Spinal cord (tissue), 10 donors: ENCODE measurements around the gene FMN1. TPM values are rescaled to one million over a fixed set of nuclear protein-coding genes. Genes with fewer than 3 reads are reported as not detected.
A peak's percentile ranks its signal among the peaks of the same experiment; 100 is the strongest.

Experiments
- DNase-seq, 6 donors: peaks; one replicate each; pipeline versions ENCODE4 v3.0.0 to v3.0.0-alpha.2; 2013 to 2015; ENCODE audit warnings: low spot score in 6 of 6, low read depth in 4 of 6
- H3K27ac ChIP-seq: one replicate; pipeline ENCODE4 v1.5.1; 2013; ENCODE audit warnings: low read depth, low read length, control low read depth
- H3K27me3 ChIP-seq: one replicate; pipeline ENCODE4 v1.6.1; 2013; ENCODE audit warnings: low read length; ENCODE audit not compliant: control insufficient read depth, insufficient read depth
- H3K36me3 ChIP-seq: one replicate; pipeline ENCODE4 v1.6.1; 2013; ENCODE audit warnings: low read length; ENCODE audit not compliant: control insufficient read depth, insufficient read depth
- H3K4me1 ChIP-seq: one replicate; pipeline ENCODE4 v1.6.1; 2013; ENCODE audit warnings: low read length; ENCODE audit not compliant: control insufficient read depth, insufficient read depth
- H3K4me3 ChIP-seq: one replicate; pipeline ENCODE4 v1.5.1; 2013; ENCODE audit warnings: low read depth, low read length, control low read depth
- H3K9me3 ChIP-seq: one replicate; pipeline ENCODE4 v1.6.1; 2013; ENCODE audit warnings: low read length; ENCODE audit not compliant: control insufficient read depth, insufficient read depth
- WGBS: methylation state at CpG from one replicate; pipeline ENCODE4 v1.1.5; 2013; ENCODE audit warnings: missing lambda C conversion rate; ENCODE audit not compliant: insufficient coverage; 5-methylcytosine and 5-hydroxymethylcytosine counted together
- polyA plus RNA-seq, 2 donors: library from polyadenylated mRNA; unstranded; fragments of 120-200 nt; gene quantifications; one replicate each; pipeline ENCODE4 v1.2.1, GENCODE V29; 2013; ENCODE audit not compliant: insufficient read length in 2 of 2
- total RNA-seq, 2 donors: library from RNA; depleted of rRNA in 1 of 2; stranded (reverse); fragments of 120-200 nt in 1 of 2; fragments of >200 nt in 1 of 2; gene quantifications; one replicate each; pipeline versions ENCODE4 v1.2.3 to v1.2.4, GENCODE V29; 2013 to 2014
- donor health status: healthy.

FMN1 gene
- total and polyA plus RNA-seq, 4 donors = 1.00 to 5.7 (median 2.8) TPM

DNA sequence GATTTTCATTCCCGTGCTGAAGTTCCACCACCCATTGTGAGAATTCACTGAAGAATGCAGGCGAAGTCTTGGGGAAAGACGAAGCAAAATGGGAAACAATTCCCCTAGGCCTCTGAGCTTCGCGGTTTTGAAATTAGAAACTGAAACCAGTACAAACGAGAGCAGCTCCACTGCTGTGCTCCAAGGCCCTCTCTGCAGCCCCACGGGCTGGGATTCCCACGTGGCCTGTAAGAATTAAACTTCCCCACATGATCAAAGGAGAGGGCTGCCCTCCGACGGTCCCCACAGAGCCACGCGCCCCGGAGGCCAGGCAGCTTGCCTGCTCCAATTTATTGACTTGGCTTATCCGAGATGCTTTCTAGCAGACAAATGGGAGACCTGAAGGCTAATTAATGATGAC lies 332.8 kb downstream of the FMN1 start:
- peak in 5 of 6 donors; percentile 19 to 80 (median 25) for DNase-seq
- Histone ChIP-seq H3K27ac (peak overlapping the region; percentile 45), H3K4me1 (peaks cover 6% of the 10 kb centered on the region), H3K27me3 (peaks cover 3% of the 10 kb centered on the region), H3K4me3 (peak overlapping the region; percentile 6), H3K36me3 (no peaks in the 10 kb centered on the region), H3K9me3 (no peaks in the 10 kb centered on the region)
- WGBS = 9% methylated on average over 13 of the region's 14 CpGs

DNA sequence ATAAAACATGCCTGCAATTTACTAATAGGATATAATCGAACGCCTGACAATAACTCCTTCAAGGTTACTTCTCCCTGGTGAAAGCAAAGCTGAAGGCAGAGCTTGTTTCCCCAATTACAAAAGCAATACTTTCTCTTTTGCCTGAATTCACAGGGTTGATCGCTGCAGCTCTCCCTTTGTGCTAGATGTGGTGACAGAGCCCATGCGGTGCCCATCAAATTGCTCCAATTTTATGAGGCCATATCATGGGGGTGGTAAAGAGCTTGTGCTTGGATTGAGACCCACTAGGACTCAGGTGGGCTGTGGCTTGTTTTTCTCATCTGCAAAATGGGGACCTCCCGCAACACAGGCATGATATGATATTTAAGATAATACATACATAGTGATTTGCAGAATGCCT lies 333.3 kb downstream of the FMN1 start:
- WGBS = no CpG with 5 or more reads among the region's 5 CpGs
- H3K9me3 ChIP-seq = no peaks in the 10 kb centered on the region
- peaks cover 3% of the 10 kb centered on the region for H3K27me3 ChIP-seq
- H3K36me3 ChIP-seq = no peaks in the 10 kb centered on the region
- H3K4me3 ChIP-seq = no peak overlapping the region
- H3K4me1 ChIP-seq = peaks cover 6% of the 10 kb centered on the region
- H3K27ac ChIP-seq = no peak overlapping the region
- DNase-seq = peak in 1 of 6 donors; percentile 65

- Histone ChIP-seq H3K4me3 (no peak overlapping the region), H3K4me1 (peaks cover 6% of the 10 kb centered on the region), H3K27ac (no peak overlapping the region), H3K36me3 (no peaks in the 10 kb centered on the region), H3K27me3 (peaks cover 3% of the 10 kb centered on the region), H3K9me3 (no peaks in the 10 kb centered on the region)
- 89% methylated on average over 1 of the region's 2 CpGs for WGBS
- no peak for DNase-seq
These were observed 334.5 kb downstream of the FMN1 start for GRCh38 chr15:32859996-32860395.

DNA sequence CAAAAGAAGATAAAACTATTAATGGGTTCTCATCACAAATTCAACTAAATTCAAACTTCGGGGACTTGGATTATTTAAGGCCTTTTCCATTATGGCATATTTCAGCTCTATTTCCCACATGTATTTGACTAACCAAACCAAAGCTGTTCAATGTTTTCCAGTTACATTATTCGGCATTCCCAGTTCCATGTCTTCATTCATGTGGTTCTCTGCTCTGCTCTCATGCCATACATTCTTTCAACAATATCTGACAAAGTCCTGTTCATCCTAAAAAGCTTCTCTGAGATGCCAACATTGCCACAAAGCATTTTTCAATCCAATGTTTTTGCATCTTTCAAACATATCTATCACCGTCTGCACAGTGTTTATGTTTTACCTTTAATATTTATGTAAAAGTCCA lies 335.3 kb downstream of the FMN1 start:
- Histone ChIP-seq H3K4me1 (peaks cover 6% of the 10 kb centered on the region), H3K27ac (no peak overlapping the region), H3K27me3 (peaks cover 3% of the 10 kb centered on the region), H3K9me3 (no peaks in the 10 kb centered on the region), H3K36me3 (no peaks in the 10 kb centered on the region), H3K4me3 (no peak overlapping the region)
- no peak for DNase-seq
- WGBS = 92% methylated on average over 2 of the region's 3 CpGs

GRCh38 chr15:32857732-32858131 lies 336.8 kb downstream of the FMN1 start:
- Histone ChIP-seq H3K27ac (no peak overlapping the region), H3K9me3 (no peaks in the 10 kb centered on the region), H3K4me3 (no peak overlapping the region), H3K4me1 (peaks cover 6% of the 10 kb centered on the region), H3K36me3 (no peaks in the 10 kb centered on the region), H3K27me3 (peaks cover 3% of the 10 kb centered on the region)
- 60% methylated on average over 1 of the region's 2 CpGs for WGBS
- DNase-seq = no peak

DNA sequence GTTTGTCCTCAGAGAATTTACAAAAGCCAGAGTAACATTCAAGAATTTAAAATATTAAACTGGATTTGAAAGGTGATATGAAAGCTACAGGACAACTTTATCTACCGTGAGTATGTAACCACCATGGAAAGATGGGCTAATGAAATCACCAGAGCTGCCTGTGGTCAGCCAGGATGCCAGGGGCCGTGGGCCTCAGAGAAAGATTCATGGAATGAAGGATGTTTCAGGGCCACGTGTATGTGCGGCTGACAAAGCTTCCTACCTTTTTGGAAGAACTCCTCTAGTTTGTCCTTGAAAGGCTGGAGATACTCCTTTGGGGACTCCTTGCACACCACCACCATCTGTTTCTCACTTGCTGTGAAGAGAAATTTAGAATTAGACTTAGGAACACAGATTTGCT lies 337.8 kb downstream of the FMN1 start:
- no peak for DNase-seq
- Histone ChIP-seq H3K36me3 (no peaks in the 10 kb centered on the region), H3K27me3 (peaks cover 3% of the 10 kb centered on the region), H3K4me1 (peaks cover 2% of the 10 kb centered on the region), H3K27ac (no peak overlapping the region), H3K9me3 (no peaks in the 10 kb centered on the region), H3K4me3 (no peak overlapping the region)
- 93% methylated on average over 3 of the region's 4 CpGs for WGBS

DNA sequence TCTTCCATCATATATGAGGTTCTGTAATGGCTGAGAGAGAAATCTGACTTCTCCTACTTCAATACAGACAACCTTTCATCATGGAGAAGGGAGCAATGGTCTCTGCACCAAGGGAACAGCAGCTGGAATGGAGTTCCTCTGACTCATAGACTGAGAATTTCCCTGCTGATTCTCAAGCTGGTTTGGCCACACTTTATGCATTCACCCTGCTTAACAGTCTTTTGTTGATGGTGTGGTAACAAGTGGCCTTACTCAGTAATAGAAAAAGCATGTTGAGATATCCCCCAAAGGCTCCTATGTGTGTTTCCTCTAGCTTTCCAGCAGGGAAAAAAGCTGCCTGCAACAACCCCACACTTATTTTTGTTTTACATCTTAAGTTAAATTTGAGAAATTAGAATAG lies 338.6 kb downstream of the FMN1 start:
- Histone ChIP-seq H3K36me3 (no peaks in the 10 kb centered on the region), H3K4me3 (no peak overlapping the region), H3K27ac (no peak overlapping the region), H3K27me3 (peaks cover 3% of the 10 kb centered on the region), H3K9me3 (no peaks in the 10 kb centered on the region), H3K4me1 (no peaks in the 10 kb centered on the region)
- DNase-seq = no peak

GRCh38 chr15:32853592-32853991 lies 340.9 kb downstream of the FMN1 start:
- no peak overlapping the region for H3K27ac ChIP-seq
- DNase-seq = no peak
- no peaks in the 10 kb centered on the region for H3K9me3 ChIP-seq
- H3K36me3 ChIP-seq = no peaks in the 10 kb centered on the region
- no peak overlapping the region for H3K4me3 ChIP-seq
- H3K4me1 ChIP-seq = no peaks in the 10 kb centered on the region
- H3K27me3 ChIP-seq = no peaks in the 10 kb centered on the region
- 86% methylated on average over 1 of the region's 3 CpGs for WGBS

DNA sequence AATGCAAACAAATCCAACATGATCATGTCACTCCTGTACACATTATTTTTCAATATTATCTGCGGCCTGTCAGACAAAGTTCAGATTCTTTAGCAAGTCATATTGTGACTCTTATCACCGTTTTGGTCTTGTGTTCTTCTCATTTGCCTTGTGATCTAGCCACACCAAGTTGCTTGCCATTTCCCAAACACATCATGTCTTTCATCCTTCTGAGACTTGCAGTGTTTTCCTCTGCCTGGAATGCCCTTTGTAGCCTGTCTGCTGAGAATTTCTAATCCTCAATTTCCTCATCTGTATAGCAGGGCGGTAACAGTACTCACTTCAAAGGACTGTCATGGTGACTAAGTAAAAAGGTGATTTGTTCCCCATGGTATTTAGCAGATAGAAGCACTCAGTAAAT lies 341.7 kb downstream of the FMN1 start:
- H3K4me3 ChIP-seq = no peak overlapping the region
- H3K27me3 ChIP-seq = no peaks in the 10 kb centered on the region
- DNase-seq = no peak
- H3K4me1 ChIP-seq = no peaks in the 10 kb centered on the region
- WGBS = 83% methylated on average over 2 of the region's 3 CpGs
- H3K9me3 ChIP-seq = no peaks in the 10 kb centered on the region
- H3K27ac ChIP-seq = no peak overlapping the region
- H3K36me3 ChIP-seq = no peaks in the 10 kb centered on the region

- Histone ChIP-seq H3K9me3 (no peaks in the 10 kb centered on the region), H3K4me1 (no peaks in the 10 kb centered on the region), H3K27me3 (no peaks in the 10 kb centered on the region), H3K4me3 (no peak overlapping the region), H3K27ac (no peak overlapping the region), H3K36me3 (no peaks in the 10 kb centered on the region)
- 94% methylated on average over 3 of the region's 4 CpGs for WGBS
- DNase-seq = no peak
These were observed 342.5 kb downstream of the FMN1 start for GRCh38 chr15:32852017-32852416.
